ENCODE data around the gene CROCC2.

The CROCC2 gene

DNA sequence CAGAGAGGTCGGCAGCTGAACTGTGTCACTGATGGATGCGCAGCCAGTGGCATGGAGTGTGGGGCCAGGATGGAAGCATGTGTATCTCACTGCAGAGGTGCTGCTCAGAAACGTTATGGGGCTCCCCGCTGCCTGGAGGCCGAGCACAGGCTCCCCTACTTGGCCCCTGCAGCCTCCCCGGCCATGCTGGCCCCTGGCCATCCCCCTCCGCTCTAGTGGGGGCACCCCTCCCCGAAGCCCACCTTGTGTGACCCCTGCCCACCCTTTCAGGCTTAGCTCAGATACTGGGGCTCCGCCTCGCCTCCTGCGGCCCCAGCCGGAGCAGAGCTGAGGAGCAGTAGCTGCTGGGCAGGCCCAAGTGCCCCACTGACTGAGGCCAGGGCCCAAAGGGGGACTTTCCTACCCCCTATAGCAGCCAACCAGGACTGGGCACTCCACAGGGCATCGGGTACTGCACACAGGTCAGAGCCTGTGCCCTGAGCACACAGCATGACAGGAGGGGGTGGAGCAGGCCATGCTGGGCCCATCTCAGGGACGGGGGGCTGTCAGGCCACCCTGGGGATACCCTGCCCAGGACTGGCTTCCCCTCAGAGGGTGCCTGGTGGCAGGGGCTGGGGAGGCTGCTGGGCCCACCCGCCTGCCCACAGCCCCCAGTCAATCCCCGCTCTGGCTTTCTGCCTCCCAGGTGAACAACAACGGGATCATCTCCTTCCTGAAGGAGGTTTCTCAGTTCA is 123.6 kb downstream of the CROCC2 start:
- DNase-seq = no peak

- no peak for DNase-seq
These were observed 124.2 kb downstream of the CROCC2 start for GRCh38 chr2:241030333-241030680.

GRCh38 chr2:241030883-241031282 is 124.7 kb downstream of the CROCC2 start:
- DNase-seq = no peak

DNA sequence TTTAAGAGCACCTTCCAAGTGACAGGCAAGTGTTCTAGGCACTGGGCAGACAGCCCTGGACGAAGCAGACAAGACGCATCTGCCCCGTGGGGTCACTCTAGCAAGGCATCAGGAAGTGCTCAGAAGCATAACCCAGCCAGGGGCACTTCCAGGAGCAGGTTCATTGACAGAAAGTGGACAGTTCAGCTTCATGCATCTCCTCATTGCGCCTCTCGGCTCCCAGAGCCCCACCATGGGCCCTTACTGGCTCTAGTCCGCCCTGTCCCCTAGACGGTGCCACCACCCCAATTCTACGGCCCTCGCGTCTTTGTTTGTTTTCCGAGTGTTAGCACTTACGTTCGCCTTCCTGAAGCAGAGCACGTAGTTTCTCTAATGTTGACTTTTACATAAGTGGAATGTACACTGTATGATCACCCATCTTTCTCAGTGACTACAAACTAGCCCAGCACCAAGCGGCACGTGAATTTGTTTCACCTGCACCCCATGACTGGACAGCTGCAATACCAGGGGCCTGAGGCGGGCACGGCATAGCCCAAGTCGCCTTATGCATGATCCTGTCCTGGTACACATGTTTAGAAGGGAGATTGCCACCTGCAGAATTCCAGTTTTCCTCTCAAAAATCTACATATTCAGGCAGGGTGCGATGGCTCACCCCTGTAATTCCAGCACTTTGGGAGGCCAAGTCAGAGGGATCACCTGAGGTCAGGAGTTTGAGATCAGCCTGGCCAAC is 125.5 kb downstream of the CROCC2 start:
- DNase-seq = no peak

- no peak for DNase-seq
These were observed 127.3 kb downstream of the CROCC2 start for GRCh38 chr2:241033336-241033987.

DNA sequence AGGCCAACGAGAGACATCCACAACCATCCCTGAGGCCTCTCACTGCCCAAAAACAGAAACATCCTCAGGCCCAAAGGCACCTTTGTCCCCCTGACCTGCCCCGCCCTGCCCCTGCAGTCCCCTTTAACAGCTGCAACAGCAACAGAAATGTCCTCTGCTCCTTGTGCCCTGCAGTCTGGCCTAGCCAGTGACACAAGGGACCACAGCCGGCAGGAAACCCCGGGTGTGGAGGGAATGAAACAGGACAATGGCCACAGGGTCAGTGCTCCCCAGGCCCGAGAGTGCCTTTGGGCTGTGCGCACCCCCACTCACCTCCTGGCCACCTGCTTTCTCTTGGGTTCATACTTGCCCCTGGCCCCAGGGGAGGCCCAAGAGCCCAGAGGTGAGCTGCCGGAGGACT is 127.9 kb downstream of the CROCC2 start:
- DNase-seq = no peak

- DNase-seq = no peak
These were observed 128.5 kb downstream of the CROCC2 start for GRCh38 chr2:241034490-241035141.

- no peak for DNase-seq
These were observed 129.1 kb downstream of the CROCC2 start for GRCh38 chr2:241035142-241035817.

- DNase-seq = no peak
These were observed 129.8 kb downstream of the CROCC2 start for GRCh38 chr2:241035818-241036396.

DNA sequence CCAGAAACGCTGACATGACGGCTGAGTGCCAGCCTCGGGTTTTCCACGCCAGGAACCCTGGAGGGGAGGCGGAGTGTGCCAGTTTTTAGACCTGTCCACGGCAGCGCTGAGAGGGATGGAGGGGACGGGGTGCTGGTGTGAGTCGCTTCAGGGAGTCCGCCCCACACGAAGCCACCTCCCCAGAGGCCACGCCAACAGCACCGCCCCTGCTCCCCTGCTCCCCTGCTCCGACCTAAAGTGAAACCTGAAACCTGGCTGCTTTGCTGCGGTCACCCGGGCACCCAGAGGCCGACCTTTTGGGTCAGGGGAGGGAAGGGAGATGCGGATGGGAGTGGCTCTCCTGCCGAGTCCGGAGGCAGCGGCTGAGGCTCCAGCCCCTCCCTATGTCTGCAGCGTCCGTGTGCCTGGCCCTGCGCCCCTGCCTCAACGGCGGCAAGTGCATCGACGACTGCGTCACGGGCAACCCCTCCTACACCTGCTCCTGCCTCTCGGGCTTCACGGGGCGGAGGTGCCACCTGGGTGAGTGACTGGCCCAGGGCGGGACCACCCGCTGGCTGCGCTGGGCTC is 130.3 kb downstream of the CROCC2 start:
- DNase-seq = no peak

GRCh38 chr2:241036964-241037421 is 130.9 kb downstream of the CROCC2 start:
- no peak for DNase-seq

GRCh38 chr2:241037498-241037897 is 131.4 kb downstream of the CROCC2 start:
- DNase-seq = no peak

DNA sequence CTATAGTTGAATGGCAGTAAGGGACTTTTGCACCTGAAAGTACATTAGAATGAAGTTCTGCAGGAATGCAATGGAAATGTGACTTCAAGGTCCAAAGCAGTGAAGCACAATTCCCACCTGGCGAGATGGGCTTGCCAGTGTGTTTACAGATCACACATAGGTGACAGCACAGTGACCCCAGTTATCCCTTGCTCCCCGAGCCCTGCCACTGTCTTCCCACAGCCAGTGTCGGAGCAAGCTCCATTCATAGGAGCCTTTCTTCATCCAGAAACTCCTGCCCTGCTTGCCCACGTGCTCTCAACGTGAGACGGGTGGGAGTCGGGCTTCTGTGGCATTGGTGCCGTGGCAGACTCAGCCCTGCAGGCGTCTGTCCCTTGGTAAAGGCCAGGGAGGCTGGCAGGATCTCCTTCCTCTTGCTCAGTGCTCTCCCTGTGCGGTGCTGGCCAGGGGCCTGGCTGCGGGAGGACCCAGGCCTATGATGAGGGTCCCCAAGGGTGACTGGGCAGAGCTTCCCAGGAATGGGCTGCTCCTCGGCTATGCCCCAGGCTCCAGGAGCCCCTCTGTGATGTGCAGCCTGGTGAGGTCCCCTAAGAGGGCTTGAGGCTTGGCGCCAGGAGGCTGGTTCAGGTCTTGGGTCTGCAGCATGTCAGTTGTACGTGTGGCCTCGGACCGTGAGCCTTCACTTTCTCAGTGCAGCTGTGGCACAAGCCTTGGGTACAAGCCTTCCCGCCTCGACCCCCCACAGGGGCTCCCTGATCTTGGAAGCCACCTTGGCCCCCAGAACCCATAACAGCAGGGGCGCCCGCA is 132.4 kb downstream of the CROCC2 start:
- no peak for DNase-seq

DNA sequence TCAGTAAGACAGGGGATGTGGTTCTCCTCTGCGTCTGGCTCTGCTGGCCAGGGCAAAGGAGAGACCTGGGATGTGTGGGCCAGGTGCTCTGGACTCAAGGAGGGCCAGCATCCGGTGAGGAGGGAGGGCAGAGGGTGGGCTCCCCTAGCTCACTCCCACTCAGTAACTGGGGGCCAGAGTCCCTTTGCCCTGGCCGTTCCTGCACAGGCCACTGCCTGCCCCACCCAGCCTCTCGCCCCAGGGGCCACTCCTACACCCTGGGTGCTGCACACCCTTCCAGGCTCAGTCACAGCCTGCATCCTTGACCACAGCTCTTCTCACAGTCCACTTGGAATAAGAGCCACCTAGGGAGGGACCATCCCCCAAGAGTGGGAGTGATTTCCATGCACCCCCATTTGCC is 133.3 kb downstream of the CROCC2 start:
- no peak for DNase-seq

DNA sequence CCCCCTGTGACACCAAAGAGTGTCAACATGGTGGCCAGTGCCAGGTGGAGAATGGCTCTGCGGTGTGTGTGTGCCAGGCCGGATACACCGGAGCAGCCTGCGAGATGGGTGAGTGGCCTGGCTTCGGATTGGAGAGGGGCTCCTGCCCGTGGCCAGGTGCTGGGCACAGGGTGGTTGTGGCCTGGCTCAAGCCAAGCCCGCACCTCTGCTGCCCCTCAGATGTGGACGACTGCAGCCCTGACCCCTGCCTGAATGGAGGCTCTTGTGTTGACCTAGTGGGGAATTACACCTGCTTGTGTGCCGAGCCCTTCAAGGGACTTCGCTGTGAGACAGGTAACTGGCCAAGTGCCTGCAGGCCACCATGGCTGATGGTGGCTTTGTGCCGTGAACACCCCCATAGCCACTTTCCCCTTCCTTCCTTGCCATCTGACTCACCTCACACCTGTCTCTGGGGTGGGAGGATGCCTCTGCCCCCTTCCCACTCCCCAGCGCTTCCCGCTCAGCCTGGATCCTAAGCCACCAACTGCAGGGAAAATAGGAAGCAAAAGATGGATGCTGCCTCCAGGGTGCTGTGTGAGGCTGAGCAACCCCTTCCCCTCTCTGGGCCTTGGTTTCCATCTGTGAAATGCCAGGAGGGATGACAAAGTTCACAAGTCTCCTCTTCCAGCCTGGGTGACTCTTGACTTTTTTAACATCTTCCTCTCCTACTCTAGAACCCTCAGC is 134.1 kb downstream of the CROCC2 start:
- no peak for DNase-seq

DNA sequence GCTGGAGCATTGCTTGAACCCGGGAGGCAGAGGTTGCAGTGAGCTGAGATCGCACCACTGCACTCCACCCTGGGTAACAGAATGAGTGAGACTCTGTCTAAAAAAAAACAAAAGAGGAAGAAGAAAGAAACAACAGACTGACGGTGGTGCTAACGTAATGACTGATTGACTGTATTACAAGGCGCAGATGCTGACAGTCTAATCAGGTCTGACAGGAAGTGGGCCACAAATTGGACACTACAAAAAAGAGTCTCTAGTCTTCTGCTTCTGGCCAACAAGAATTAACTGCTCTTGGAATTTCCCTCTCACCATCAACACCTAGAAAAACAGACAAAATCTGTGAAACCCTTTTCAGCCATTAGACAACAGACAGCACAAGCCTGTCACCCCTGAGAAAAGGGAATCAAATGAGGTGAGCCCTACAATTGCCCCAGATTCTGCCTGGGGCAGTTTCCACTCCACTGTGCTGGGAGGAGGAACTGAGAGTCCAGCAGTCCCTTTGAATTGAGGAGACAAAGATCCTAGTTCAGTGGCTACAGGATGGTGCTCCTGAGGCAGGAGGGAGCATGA is 135.5 kb downstream of the CROCC2 start:
- no peak for DNase-seq

Measured in NCI-H2171 (cell line).